ENCODE data around the gene TYMS. TPM values are rescaled to one million over a fixed set of nuclear protein-coding genes. Genes with fewer than 3 reads are reported as not detected.

The TYMS gene
- total and polyA plus RNA-seq, 10 donors: 4.4 to 24.7 (median 14.4) TPM

DNA sequence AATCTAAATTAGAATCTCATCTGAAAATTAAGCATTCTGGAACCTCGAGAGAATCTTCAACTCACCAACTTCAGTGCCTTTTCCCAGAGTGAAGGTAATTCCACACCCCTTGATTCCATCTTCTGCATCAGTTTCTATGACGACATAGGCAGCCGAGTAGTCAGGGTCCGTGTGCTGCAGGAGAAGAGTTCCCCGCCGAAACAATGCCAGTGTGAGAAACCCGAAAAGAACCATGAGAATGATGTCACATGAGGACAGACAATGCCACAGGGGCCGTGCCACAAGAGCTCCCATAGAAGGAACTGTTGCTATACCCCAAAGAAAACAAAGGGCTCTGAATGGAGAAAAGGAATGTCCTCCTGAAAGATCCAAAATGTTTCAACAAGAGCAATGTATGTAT, 49.0 kb downstream of the TYMS start:
- H3K4me1 ChIP-seq: peaks cover 0 to 32% (median 17%) of the 10 kb centered on the region in 6 donors
- no peak overlapping the region for H3K27ac ChIP-seq
- DNase-seq: no peak
- TF ChIP-seq POLR2A (IDR thresholded peaks at IDR 0.05) (no peak), CTCF (IDR thresholded peaks at IDR 0.05 in 8 of 11, conservative IDR thresholded peaks at IDR 0.05 in 3 of 11) (no peak), POLR2AphosphoS5 (IDR thresholded peaks at IDR 0.05) (no peak)
- 88 to 97% (median 92%) methylated on average over 8 of the region's 8 CpGs for WGBS, 5 donors
- H3K36me3 ChIP-seq: peaks cover 0 to 46% (median 15%) of the 10 kb centered on the region in 6 donors
- intact Hi-C loops (cut with DNase I; ENCODE audit: low total_unique reads): no loop called here
- no peaks in the 10 kb centered on the region for H3K27me3 ChIP-seq (replicated peaks in 1 of 7)
- H3K4me3 ChIP-seq: no peak overlapping the region
- H3K9me3 ChIP-seq: no peaks in the 10 kb centered on the region

DNA sequence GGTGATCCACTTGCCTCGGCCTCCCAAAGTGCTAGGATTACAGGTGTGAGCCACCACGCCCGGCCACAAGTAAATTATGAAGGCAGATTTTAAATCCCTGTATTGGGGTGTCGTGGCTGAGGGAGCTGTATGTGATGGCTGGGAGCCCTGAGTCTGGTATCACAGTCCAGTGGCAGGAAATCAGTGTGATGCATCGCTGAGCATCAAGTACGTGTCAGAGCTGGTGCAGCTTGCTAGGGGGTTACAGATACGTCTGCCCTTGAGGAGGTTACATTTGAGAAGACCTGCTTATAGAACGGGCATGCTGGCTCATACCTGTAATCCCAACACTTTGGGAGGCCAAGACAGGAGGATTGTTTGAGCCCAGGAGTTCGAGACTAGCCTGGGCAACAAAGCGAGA, 50.6 kb downstream of the TYMS start:
- intact Hi-C loops (cut with DNase I; ENCODE audit: low total_unique reads): no loop called here
- TF ChIP-seq CTCF (IDR thresholded peaks at IDR 0.05 in 8 of 11, conservative IDR thresholded peaks at IDR 0.05 in 3 of 11): no peak
- no peak for TF ChIP-seq POLR2A (IDR thresholded peaks at IDR 0.05)
- TF ChIP-seq POLR2AphosphoS5 (IDR thresholded peaks at IDR 0.05): no peak
- DNase-seq: no peak
- Histone ChIP-seq H3K27ac (no peak overlapping the region), H3K36me3 (peaks cover 0 to 43% (median 15%) of the 10 kb centered on the region in 6 donors), H3K27me3 (replicated peaks in 1 of 7) (peaks cover 0 to 14% (median 0%) of the 10 kb centered on the region in 7 donors), H3K4me3 (no peak overlapping the region), H3K9me3 (peaks cover 0 to 5% (median 0%) of the 10 kb centered on the region in 8 donors), H3K4me1 (peaks cover 0 to 36% (median 27%) of the 10 kb centered on the region in 6 donors)
- 87 to 94% (median 90%) methylated on average over 10 of the region's 10 CpGs for WGBS, 5 donors

- peaks cover 0 to 14% (median 0%) of the 10 kb centered on the region in 7 donors for H3K27me3 ChIP-seq (replicated peaks in 1 of 7)
- no peak overlapping the region for H3K4me3 ChIP-seq
- peaks cover 0 to 36% (median 27%) of the 10 kb centered on the region in 6 donors for H3K4me1 ChIP-seq
- H3K9me3 ChIP-seq: peaks cover 0 to 12% (median 0%) of the 10 kb centered on the region in 8 donors
- no peak for DNase-seq
- 90 to 94% (median 90%) methylated on average over 1 of the region's 1 CpG for WGBS, 5 donors
- peaks cover 0 to 26% (median 7%) of the 10 kb centered on the region in 6 donors for H3K36me3 ChIP-seq
- H3K27ac ChIP-seq: no peak overlapping the region
- intact Hi-C loops (cut with DNase I; ENCODE audit: low total_unique reads): no loop called here
- no peak for TF ChIP-seq POLR2A (IDR thresholded peaks at IDR 0.05)
- no peak for TF ChIP-seq POLR2AphosphoS5 (IDR thresholded peaks at IDR 0.05)
- TF ChIP-seq CTCF (IDR thresholded peaks at IDR 0.05 in 8 of 11, conservative IDR thresholded peaks at IDR 0.05 in 3 of 11): no peak
These were observed 52.3 kb downstream of the TYMS start for GRCh38 chr18:709771-710170.

- H3K4me3 ChIP-seq: peak overlapping the region in 7 of 8 donors; percentile 50 to 83 (median 73)
- peaks cover 0 to 36% (median 27%) of the 10 kb centered on the region in 6 donors for H3K4me1 ChIP-seq
- peaks cover 0 to 12% (median 0%) of the 10 kb centered on the region in 8 donors for H3K9me3 ChIP-seq
- H3K36me3 ChIP-seq: peaks cover 0 to 17% (median 4%) of the 10 kb centered on the region in 6 donors
- WGBS, 5 donors: 70 to 86% (median 78%) methylated on average over 3 of the region's 3 CpGs
- no peak for TF ChIP-seq POLR2A (IDR thresholded peaks at IDR 0.05)
- TF ChIP-seq CTCF (IDR thresholded peaks at IDR 0.05 in 8 of 11, conservative IDR thresholded peaks at IDR 0.05 in 3 of 11): no peak
- TF ChIP-seq POLR2AphosphoS5 (IDR thresholded peaks at IDR 0.05): no peak
- peak overlapping the region in 3 of 8 donors; percentile 78 to 83 (median 79) for H3K27ac ChIP-seq
- peaks cover 0 to 14% (median 0%) of the 10 kb centered on the region in 7 donors for H3K27me3 ChIP-seq (replicated peaks in 1 of 7)
- intact Hi-C loops (cut with DNase I; ENCODE audit: low total_unique reads): no loop called here
- no peak for DNase-seq
These were observed 53.2 kb downstream of the TYMS start for GRCh38 chr18:710418-711300.
